CD4-positive, alpha-beta T cell treated with Interleukin-10 for 1 hour (primary cell): Measurements from ENCODE around the gene RNU2-1.
"Not testable (repeated sequence)": the region's sequence is repeated elsewhere in the genome, so short reads cannot be mapped to it uniquely, and the experiment has no call there.

ENCODE experiments used
- DNase-seq: peaks from one replicate; pipeline ENCODE4 v3.0.0-alpha.2; 2020

The RNU2-1 gene

GRCh38 chr17:43233877-43234276 is at the start of gene RNU2-1:
RNU2-1 (minus strand) TSS chr17:43233977.
- DNase-seq: not testable (repeated sequence)

- DNase-seq: not testable (repeated sequence)
These were observed 39.1 kb upstream of the RNU2-1 start for GRCh38 chr17:43272914-43273313.

GRCh38 chr17:43272483-43272882 is 38.7 kb upstream of the RNU2-1 start:
- DNase-seq: peak; percentile 7

- DNase-seq: not testable (repeated sequence)
These were observed 37.1 kb upstream of the RNU2-1 start for GRCh38 chr17:43270552-43271504.

- not testable (repeated sequence) for DNase-seq
These were observed 12.7 kb upstream of the RNU2-1 start for GRCh38 chr17:43246456-43246855.

- DNase-seq: not testable (repeated sequence)
These were observed 7.0 kb upstream of the RNU2-1 start for GRCh38 chr17:43240596-43241352.

- not testable (repeated sequence) for DNase-seq
These were observed 5.8 kb upstream of the RNU2-1 start for GRCh38 chr17:43239597-43239996.

- not testable (repeated sequence) for DNase-seq
These were observed 514 bp downstream of the RNU2-1 start for GRCh38 chr17:43233263-43233662.

- DNase-seq: peak; percentile 25
These were observed 1.6 kb downstream of the RNU2-1 start for GRCh38 chr17:43232021-43232699.

- DNase-seq: not testable (repeated sequence)
These were observed 2.4 kb downstream of the RNU2-1 start for GRCh38 chr17:43231205-43232020.

- not testable (repeated sequence) for DNase-seq
These were observed 5.6 kb downstream of the RNU2-1 start, which contains the start of gene CCDC200 for GRCh38 chr17:43228020-43228782. CCDC200 (minus strand) TSS chr17:43228623; CDS start chr17:43228554, 69 bp downstream.

GRCh38 chr17:43226393-43226792 is 7.4 kb downstream of the RNU2-1 start:
- no peak for DNase-seq

- DNase-seq: no peak
These were observed 9.6 kb downstream of the RNU2-1 start for GRCh38 chr17:43224146-43224705.

- no peak for DNase-seq
These were observed 13.2 kb downstream of the RNU2-1 start for GRCh38 chr17:43220511-43221125.

GRCh38 chr17:43219746-43220380 is 13.9 kb downstream of the RNU2-1 start:
- DNase-seq: no peak

GRCh38 chr17:43219001-43219400 is 14.8 kb downstream of the RNU2-1 start:
- no peak for DNase-seq

- DNase-seq: no peak
These were observed 16.1 kb downstream of the RNU2-1 start for GRCh38 chr17:43217614-43218087.

GRCh38 chr17:43216762-43217613 is 16.8 kb downstream of the RNU2-1 start:
- no peak for DNase-seq

GRCh38 chr17:43216369-43216761 is 17.4 kb downstream of the RNU2-1 start:
- DNase-seq: no peak
